Skeletal muscle satellite cell (primary cell): Measurements from ENCODE around the gene RANBP1.

Source experiments
- H3K27me3 ChIP-seq: 2 replicates; pipeline ENCODE4 v1.7.0; 2013; ENCODE audit warnings: low read length; ENCODE audit not compliant: control insufficient read depth, insufficient read depth
- H3K36me3 ChIP-seq: 2 replicates; pipeline ENCODE4 v1.7.0; 2013; ENCODE audit warnings: mild to moderate bottlenecking, control low read depth, low read length; ENCODE audit not compliant: insufficient read depth
- H3K4me1 ChIP-seq: 2 replicates; pipeline ENCODE4 v1.7.0; 2013; ENCODE audit warnings: low read length; ENCODE audit not compliant: control insufficient read depth, insufficient read depth
- H3K4me2 ChIP-seq: 2 replicates; pipeline ENCODE4 v1.7.0; 2013; ENCODE audit warnings: mild to moderate bottlenecking, low read length
- H3K4me3 ChIP-seq: 2 replicates; pipeline ENCODE4 v1.7.0; 2013; ENCODE audit warnings: low read length
- H3K9ac ChIP-seq: 2 replicates; pipeline ENCODE4 v1.7.0; 2013; ENCODE audit warnings: mild to moderate bottlenecking, low read depth, low read length, moderate library complexity
- H3K9me3 ChIP-seq: replicated peaks from 2 replicates; pipeline ENCODE4 v1.7.0; 2013; ENCODE audit warnings: mild to moderate bottlenecking, control low read depth, low read length

RANBP1 gene

DNA sequence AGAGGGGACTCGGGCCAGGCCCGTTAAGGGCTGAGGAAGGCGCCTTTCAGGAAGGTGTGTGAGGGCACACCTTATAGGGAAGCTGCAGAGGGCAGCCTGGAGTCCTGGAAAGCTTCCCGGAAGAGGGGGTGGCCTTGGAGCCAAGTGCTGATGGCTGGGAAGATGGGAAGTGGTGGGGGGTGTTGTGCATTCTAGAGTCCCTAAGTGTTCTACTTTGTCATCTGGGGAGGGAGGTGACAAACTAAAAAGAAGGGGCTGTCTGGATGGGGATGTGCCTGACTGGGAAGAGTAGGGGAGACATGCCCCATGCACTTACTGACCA, 22.5 kb downstream of the RANBP1 start:
- no peak overlapping the region for H3K4me3 ChIP-seq
- H3K9me3 ChIP-seq = no peaks in the 10 kb centered on the region
- no peak overlapping the region for H3K4me2 ChIP-seq
- peaks cover 18% of the 10 kb centered on the region for H3K36me3 ChIP-seq
- no peaks in the 10 kb centered on the region for H3K27me3 ChIP-seq
- H3K4me1 ChIP-seq = peaks cover 43% of the 10 kb centered on the region
- H3K9ac ChIP-seq = no peak overlapping the region

DNA sequence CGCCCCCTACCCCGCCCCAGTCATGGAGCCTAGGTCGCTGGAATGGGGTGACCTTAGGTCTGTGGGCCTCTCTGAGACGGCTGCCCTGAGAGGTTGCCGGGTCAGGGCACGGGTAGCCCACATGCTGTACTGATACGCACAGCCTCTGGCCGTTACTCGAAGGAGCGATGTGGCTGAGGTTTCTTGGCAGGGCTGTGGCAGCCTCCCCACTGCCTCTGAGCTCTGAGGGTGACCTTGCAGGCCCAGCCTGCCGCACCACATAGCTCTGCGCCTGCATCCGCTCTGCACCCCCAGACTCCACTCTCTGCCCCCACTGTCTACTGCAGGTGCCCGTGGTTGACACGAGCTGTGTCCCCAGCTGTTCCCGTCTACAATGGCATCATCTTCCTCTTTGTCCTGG, 23.0 kb downstream of the RANBP1 start:
- peaks cover 39% of the 10 kb centered on the region for H3K4me1 ChIP-seq
- peaks cover 18% of the 10 kb centered on the region for H3K36me3 ChIP-seq

GRCh38 chr22:20139391-20140106, 23.6 kb downstream of the RANBP1 start:
- Histone ChIP-seq H3K27me3 (no peaks in the 10 kb centered on the region), H3K4me3 (no peak overlapping the region), H3K4me1 (peaks cover 39% of the 10 kb centered on the region), H3K9ac (no peak overlapping the region), H3K4me2 (no peak overlapping the region), H3K36me3 (peaks cover 18% of the 10 kb centered on the region), H3K9me3 (no peaks in the 10 kb centered on the region)

More for the DNA sequence above, 23.0 kb downstream of the RANBP1 start:
- Histone ChIP-seq H3K9me3 (no peaks in the 10 kb centered on the region), H3K9ac (no peak overlapping the region), H3K4me3 (no peak overlapping the region), H3K4me2 (no peak overlapping the region), H3K27me3 (no peaks in the 10 kb centered on the region)

GRCh38 chr22:20140107-20140445, 24.2 kb downstream of the RANBP1 start:
- Histone ChIP-seq H3K9ac (no peak overlapping the region), H3K36me3 (peaks cover 18% of the 10 kb centered on the region), H3K27me3 (no peaks in the 10 kb centered on the region), H3K9me3 (no peaks in the 10 kb centered on the region), H3K4me3 (no peak overlapping the region), H3K4me1 (peaks cover 39% of the 10 kb centered on the region), H3K4me2 (no peak overlapping the region)

DNA sequence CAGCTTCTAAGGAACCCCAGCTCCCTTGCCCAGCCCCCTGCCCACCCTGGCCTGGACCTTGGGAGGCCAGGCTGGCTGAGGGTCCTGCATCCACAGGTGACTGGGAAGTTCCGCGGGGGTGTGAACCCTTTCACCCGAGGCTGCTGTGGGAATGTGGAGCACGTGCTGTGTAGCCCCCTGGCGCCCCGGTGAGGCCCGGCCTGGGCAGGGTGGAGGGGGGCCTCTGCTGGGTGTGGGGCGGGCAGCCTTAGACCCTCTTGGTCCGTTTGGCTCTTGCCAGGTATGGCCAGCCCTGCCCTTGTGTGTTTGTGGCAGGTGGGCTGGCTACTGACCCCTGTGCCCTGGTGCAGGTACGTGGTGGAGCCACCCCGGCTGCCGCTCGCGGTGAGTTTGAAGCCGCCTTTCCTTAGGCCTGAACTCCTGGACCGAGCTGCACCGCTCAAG, 24.6 kb downstream of the RANBP1 start:
- peaks cover 39% of the 10 kb centered on the region for H3K4me1 ChIP-seq
- H3K9ac ChIP-seq = no peak overlapping the region
- H3K27me3 ChIP-seq = no peaks in the 10 kb centered on the region
- peaks cover 23% of the 10 kb centered on the region for H3K36me3 ChIP-seq
- H3K4me3 ChIP-seq = no peak overlapping the region
- no peak overlapping the region for H3K4me2 ChIP-seq
- H3K9me3 ChIP-seq = no peaks in the 10 kb centered on the region

DNA sequence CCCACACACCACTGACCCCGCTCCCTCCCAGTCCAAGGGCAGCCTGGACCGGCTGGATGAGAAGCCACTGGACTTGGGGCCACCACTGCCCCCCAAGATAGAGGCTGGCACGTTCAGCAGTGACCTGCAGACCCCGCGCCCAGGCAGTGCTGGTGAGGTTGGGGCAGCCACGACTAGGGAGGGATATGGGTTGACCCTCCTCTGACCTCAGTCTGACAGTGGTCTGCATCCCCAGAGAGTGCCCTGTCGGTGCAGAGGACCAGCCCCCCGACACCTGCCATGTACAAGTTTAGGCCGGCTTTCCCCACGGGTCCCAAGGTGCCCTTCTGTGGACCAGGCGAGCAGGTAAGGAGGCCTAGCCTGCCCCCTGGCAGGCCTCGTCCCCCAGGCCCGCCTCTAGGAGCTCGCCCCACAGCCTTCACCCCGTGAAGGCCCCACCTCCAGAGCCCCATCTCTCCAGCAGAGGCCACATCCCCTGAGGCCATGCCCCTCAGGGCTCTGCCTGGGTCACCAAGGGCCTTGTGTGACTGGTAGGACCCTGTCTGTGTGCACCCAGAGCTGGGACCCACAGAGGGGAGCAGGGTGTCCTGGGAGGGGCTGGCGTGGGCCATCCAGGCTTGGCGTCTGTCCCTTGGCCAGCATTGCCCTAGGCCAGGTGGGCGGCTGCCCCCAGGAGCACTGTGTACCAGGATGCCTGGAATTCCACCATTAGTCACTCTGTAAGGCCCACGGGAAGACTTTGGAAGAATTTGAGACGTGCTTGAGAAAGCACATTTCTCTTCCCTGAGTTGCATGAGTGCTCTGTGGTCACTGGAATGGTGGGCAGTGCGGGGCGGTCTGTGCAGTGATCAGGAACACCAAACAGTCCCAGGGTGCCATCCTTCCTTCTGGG, 25.5 kb downstream of the RANBP1 start:
- peaks cover 26% of the 10 kb centered on the region for H3K36me3 ChIP-seq
- no peaks in the 10 kb centered on the region for H3K9me3 ChIP-seq
- no peaks in the 10 kb centered on the region for H3K27me3 ChIP-seq
- peak overlapping the region; percentile 62 for H3K9ac ChIP-seq
- peaks cover 41% of the 10 kb centered on the region for H3K4me1 ChIP-seq
- H3K4me2 ChIP-seq = peak overlapping the region; percentile 64
- peak overlapping the region; percentile 31 for H3K4me3 ChIP-seq

DNA sequence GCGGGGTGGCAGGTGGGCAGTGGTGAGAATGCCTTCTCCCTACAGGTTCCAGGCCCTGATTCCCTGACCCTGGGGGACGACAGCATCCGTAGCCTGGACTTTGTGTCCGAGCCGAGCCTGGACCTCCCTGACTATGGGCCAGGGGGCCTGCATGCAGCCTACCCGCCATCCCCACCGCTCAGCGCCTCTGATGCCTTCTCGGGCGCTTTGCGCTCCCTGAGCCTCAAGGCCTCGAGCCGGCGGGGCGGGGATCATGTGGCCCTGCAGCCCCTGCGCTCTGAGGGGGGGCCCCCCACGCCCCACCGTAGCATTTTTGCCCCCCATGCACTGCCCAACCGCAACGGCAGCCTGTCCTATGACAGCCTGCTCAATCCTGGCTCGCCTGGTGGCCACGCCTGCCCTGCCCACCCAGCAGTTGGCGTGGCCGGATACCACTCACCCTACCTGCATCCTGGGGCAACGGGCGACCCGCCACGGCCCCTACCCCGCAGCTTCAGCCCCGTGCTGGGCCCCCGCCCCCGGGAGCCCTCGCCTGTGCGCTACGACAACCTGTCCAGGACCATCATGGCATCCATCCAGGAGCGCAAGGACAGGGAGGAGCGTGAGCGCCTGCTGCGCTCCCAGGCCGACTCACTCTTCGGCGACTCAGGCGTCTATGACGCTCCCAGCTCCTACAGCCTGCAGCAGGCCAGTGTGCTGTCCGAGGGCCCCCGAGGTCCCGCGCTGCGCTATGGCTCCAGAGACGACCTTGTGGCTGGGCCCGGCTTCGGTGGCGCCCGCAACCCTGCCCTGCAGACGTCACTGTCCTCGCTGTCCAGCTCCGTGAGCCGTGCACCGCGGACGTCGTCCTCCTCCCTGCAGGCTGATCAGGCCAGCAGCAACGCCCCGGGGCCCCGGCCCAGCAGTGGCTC, 27.1 kb downstream of the RANBP1 start:
- Histone ChIP-seq H3K36me3 (peaks cover 26% of the 10 kb centered on the region), H3K9me3 (no peaks in the 10 kb centered on the region), H3K4me3 (no peak overlapping the region), H3K4me2 (no peak overlapping the region), H3K4me1 (peaks cover 32% of the 10 kb centered on the region), H3K9ac (no peak overlapping the region), H3K27me3 (no peaks in the 10 kb centered on the region)

GRCh38 chr22:20143883-20144665, 28.2 kb downstream of the RANBP1 start:
- no peak overlapping the region for H3K4me2 ChIP-seq
- no peaks in the 10 kb centered on the region for H3K9me3 ChIP-seq
- H3K27me3 ChIP-seq = no peaks in the 10 kb centered on the region
- no peak overlapping the region for H3K4me3 ChIP-seq
- peaks cover 25% of the 10 kb centered on the region for H3K4me1 ChIP-seq
- no peak overlapping the region for H3K9ac ChIP-seq
- peaks cover 26% of the 10 kb centered on the region for H3K36me3 ChIP-seq

DNA sequence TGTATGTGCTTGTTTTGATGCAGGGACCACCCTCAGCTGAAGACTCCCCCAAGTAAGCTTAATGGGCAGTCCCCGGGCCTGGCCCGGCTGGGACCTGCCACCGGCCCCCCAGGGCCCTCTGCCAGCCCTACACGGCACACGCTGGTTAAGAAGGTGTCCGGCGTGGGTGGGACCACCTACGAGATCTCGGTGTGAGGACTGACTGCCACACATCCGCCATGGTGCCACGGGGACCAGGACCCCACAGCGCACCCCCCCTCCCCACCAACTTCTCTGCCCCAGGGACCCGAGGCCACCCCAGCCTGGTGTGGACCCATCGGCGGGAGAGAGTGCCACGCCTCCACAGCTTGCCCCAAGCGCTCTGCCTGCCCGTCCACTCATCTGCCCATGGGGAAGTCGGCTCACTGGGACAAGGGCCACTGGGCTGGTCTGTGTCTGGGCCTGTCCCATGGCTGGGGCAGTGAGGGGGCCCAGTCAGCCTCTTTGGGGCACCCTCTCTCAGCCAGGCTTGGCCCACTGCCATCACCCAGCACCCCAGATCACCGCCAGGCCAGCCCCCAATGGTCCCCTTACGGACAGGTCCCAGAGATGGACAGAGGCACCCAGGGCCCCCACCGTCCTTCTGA, 29.4 kb downstream of the RANBP1 start:
- H3K4me3 ChIP-seq = no peak overlapping the region
- no peak overlapping the region for H3K4me2 ChIP-seq
- no peaks in the 10 kb centered on the region for H3K27me3 ChIP-seq
- peaks cover 21% of the 10 kb centered on the region for H3K36me3 ChIP-seq
- peaks cover 25% of the 10 kb centered on the region for H3K4me1 ChIP-seq
- H3K9me3 ChIP-seq = no peaks in the 10 kb centered on the region
- H3K9ac ChIP-seq = no peak overlapping the region

DNA sequence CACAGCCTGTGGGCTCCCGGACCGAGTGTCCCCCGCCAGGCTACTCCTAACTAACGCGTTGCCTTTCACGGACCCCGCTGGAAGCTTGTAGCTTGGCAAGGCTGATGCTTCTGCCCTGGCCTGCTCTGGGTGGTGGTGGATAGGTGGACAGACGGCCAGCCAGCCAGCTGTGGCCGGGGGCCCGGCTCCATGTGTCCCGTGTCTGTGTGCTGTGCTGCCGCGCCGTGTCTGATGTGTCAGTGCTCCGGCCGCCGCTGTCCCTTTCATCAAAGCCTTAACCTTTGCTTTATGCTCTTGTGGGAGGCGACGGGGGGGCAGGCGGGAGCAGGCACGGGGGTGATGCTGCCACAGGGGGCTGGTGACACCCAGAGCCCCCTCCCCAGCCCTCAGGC, 29.9 kb downstream of the RANBP1 start:
- Histone ChIP-seq H3K9ac (no peak overlapping the region), H3K4me1 (peaks cover 23% of the 10 kb centered on the region), H3K4me3 (no peak overlapping the region), H3K4me2 (no peak overlapping the region), H3K9me3 (no peaks in the 10 kb centered on the region), H3K36me3 (peaks cover 19% of the 10 kb centered on the region), H3K27me3 (no peaks in the 10 kb centered on the region)
